WTC11 (cell line): ENCODE data around the gene MBNL1. TPM values are rescaled to one million over a fixed set of nuclear protein-coding genes. Genes with fewer than 3 reads are reported as not detected.

Experiments used
- ATAC-seq: fragments of 200-7000 bp; cut with Tn5 transposase; 2 replicates; pipeline ENCODE4 v1.10.0; 2021; ENCODE audit warnings: mild to moderate bottlenecking, moderate library complexity
- CTCF ChIA-PET: fragments of 300-600 bp; sonication (Branson Sonifier 250); formaldehyde crosslinking; loops from one replicate; lab custom pipeline; 2021; ENCODE audit warnings: antibody characterized with exemption; lab: Charles Lee
- POLR2A ChIA-PET: fragments of 350-600 bp; sonication (Branson Sonifier 250); formaldehyde crosslinking; loops from one replicate; lab custom pipeline; 2021; ENCODE audit warnings: antibody characterized with exemption; lab: Charles Lee
- DNase-seq: peaks from one replicate; pipeline ENCODE4 v3.0.0; 2021; ENCODE audit warnings: low spot score
- H3K27ac Mint-ChIP-seq: 2 replicates; pipeline ENCODE4 v1.8.0; 2021; ENCODE audit warnings: mixed read lengths
- H3K27me3 Mint-ChIP-seq: 2 replicates; pipeline ENCODE4 v1.8.0; 2021; ENCODE audit warnings: low read depth, mild to moderate bottlenecking, moderate library complexity, mixed read lengths
- H3K36me3 Mint-ChIP-seq: 2 replicates; pipeline ENCODE4 v1.8.0; 2021; ENCODE audit warnings: mixed read lengths
- H3K4me1 Mint-ChIP-seq: 2 replicates; pipeline ENCODE4 v1.8.0; 2022; ENCODE audit warnings: mixed read lengths
- H3K4me3 Mint-ChIP-seq: 2 replicates; pipeline ENCODE4 v1.8.0; 2021; ENCODE audit warnings: mild to moderate bottlenecking, moderate library complexity, mixed read lengths
- H3K9me3 Mint-ChIP-seq: 2 replicates; pipeline ENCODE4 v1.8.0; 2021; ENCODE audit warnings: mixed read lengths
- CREB1 ChIP-seq: sonication (generic); formaldehyde crosslinking; IDR thresholded peaks from 2 replicates; pipeline ENCODE4 v1.8.0; 2023; ENCODE audit warnings: mild to moderate bottlenecking, missing genetic modification reagents
- EMX1 ChIP-seq: fragments of 250-450 bp; sonication (Bioruptor Pico); IDR thresholded peaks from 2 replicates; pipeline ENCODE4 v1.8.0; 2021; ENCODE audit warnings: mild to moderate bottlenecking
- FOXK1 ChIP-seq: sonication (generic); formaldehyde crosslinking; IDR thresholded peaks from 2 replicates; pipeline ENCODE4 v1.8.0; 2022; ENCODE audit warnings: mild to moderate bottlenecking, moderate library complexity, missing genetic modification reagents
- FOXP1 ChIP-seq: sonication (generic); formaldehyde crosslinking; IDR thresholded peaks from 2 replicates; pipeline ENCODE4 v1.8.0; 2022; ENCODE audit warnings: missing genetic modification reagents, mild to moderate bottlenecking, moderate library complexity, borderline replicate concordance
- IRF2 ChIP-seq: sonication (generic); formaldehyde crosslinking; IDR thresholded peaks from 2 replicates; pipeline ENCODE4 v1.8.0; 2022; ENCODE audit warnings: low read depth, missing genetic modification reagents, borderline replicate concordance
- JAZF1 ChIP-seq: fragments of 250-450 bp; sonication (Bioruptor Pico); IDR thresholded peaks from 2 replicates; pipeline ENCODE4 v1.9.0; 2021; ENCODE audit warnings: moderate library complexity, mild to moderate bottlenecking, inconsistent platforms
- JUN ChIP-seq: sonication (generic); formaldehyde crosslinking; IDR thresholded peaks from 2 replicates; pipeline ENCODE4 v1.8.0; 2023; ENCODE audit warnings: mild to moderate bottlenecking, missing genetic modification reagents
- KAT7 ChIP-seq: sonication (generic); formaldehyde crosslinking; IDR thresholded peaks from 2 replicates; pipeline ENCODE4 v1.8.1; 2023; ENCODE audit warnings: missing genetic modification reagents, mild to moderate bottlenecking, borderline replicate concordance
- NFATC4 ChIP-seq: fragments of 250-450 bp; sonication (Bioruptor Pico); IDR thresholded peaks from 2 replicates; pipeline ENCODE4 v1.9.0; 2021; ENCODE audit warnings: mild to moderate bottlenecking
- NFE2L1 ChIP-seq: sonication (generic); formaldehyde crosslinking; IDR thresholded peaks from 2 replicates; pipeline ENCODE4 v1.8.1; 2023; ENCODE audit warnings: missing genetic modification reagents
- NR1H2 ChIP-seq: sonication (generic); formaldehyde crosslinking; IDR thresholded peaks from 2 replicates; pipeline ENCODE4 v1.9.0; 2021; ENCODE audit warnings: mild to moderate bottlenecking, moderate library complexity, missing genetic modification reagents
- OVOL2 ChIP-seq: fragments of 250-450 bp; sonication (Bioruptor Pico); IDR thresholded peaks from 2 replicates; pipeline ENCODE4 v1.9.0; 2021; ENCODE audit warnings: mild to moderate bottlenecking, borderline replicate concordance
- SP1 ChIP-seq: sonication (generic); formaldehyde crosslinking; conservative IDR thresholded peaks from 2 replicates; pipeline ENCODE4 v1.8.1; 2022; ENCODE audit warnings: missing genetic modification reagents
- TEAD1 ChIP-seq: sonication (generic); formaldehyde crosslinking; IDR thresholded peaks from 2 replicates; pipeline ENCODE4 v1.8.0; 2022; ENCODE audit warnings: mild to moderate bottlenecking, missing genetic modification reagents
- TEAD4 ChIP-seq: sonication (generic); formaldehyde crosslinking; IDR thresholded peaks from 2 replicates; pipeline ENCODE4 v1.8.0; 2022; ENCODE audit warnings: mild to moderate bottlenecking, missing genetic modification reagents
- TP53 ChIP-seq: sonication (generic); formaldehyde crosslinking; IDR thresholded peaks from 2 replicates; pipeline ENCODE4 v1.8.1; 2023; ENCODE audit warnings: mild to moderate bottlenecking, missing genetic modification reagents
- ZNF121 ChIP-seq: sonication (generic); formaldehyde crosslinking; IDR thresholded peaks from 2 replicates; pipeline ENCODE4 v1.8.0; 2023; ENCODE audit warnings: missing genetic modification reagents
- ZNF219 ChIP-seq: sonication (generic); formaldehyde crosslinking; IDR thresholded peaks from 2 replicates; pipeline ENCODE4 v1.8.0; 2023; ENCODE audit warnings: missing genetic modification reagents, mild to moderate bottlenecking, borderline replicate concordance
- ZNF416 ChIP-seq: fragments of 250-450 bp; sonication (Bioruptor Pico); IDR thresholded peaks from 2 replicates; pipeline ENCODE4 v1.9.0; 2021; ENCODE audit warnings: mild to moderate bottlenecking, inconsistent platforms
- total RNA-seq: library from RNA; stranded (reverse); gene quantifications from 3 replicates; pipeline ENCODE4 v1.2.3, GENCODE V29; 2021
- TF ChIP-seq, protein P1 (sequence below): sonication (generic); formaldehyde crosslinking; IDR thresholded peaks from 2 replicates; pipeline ENCODE4 v1.8.1; 2023; ENCODE audit warnings: mild to moderate bottlenecking, missing genetic modification reagents, borderline replicate concordance
- TF ChIP-seq, protein P2 (sequence below): fragments of 250-450 bp; sonication (Bioruptor Pico); IDR thresholded peaks from 2 replicates; pipeline ENCODE4 v2.1.2; 2022; ENCODE audit warnings: mild to moderate bottlenecking, moderate library complexity
- TF ChIP-seq, protein P3 (sequence below): sonication (generic); formaldehyde crosslinking; IDR thresholded peaks from 2 replicates; pipeline ENCODE4 v1.8.1; 2023; ENCODE audit warnings: mild to moderate bottlenecking, missing genetic modification reagents, moderate library complexity
- TF ChIP-seq, protein P4 (sequence below): fragments of 250-450 bp; sonication (Bioruptor Pico); IDR thresholded peaks from 2 replicates; pipeline ENCODE4 v1.9.0; 2021; ENCODE audit warnings: mild to moderate bottlenecking

The MBNL1 gene
- total RNA-seq, 1 experiment from 2014 or later = 20.4 TPM

DNA sequence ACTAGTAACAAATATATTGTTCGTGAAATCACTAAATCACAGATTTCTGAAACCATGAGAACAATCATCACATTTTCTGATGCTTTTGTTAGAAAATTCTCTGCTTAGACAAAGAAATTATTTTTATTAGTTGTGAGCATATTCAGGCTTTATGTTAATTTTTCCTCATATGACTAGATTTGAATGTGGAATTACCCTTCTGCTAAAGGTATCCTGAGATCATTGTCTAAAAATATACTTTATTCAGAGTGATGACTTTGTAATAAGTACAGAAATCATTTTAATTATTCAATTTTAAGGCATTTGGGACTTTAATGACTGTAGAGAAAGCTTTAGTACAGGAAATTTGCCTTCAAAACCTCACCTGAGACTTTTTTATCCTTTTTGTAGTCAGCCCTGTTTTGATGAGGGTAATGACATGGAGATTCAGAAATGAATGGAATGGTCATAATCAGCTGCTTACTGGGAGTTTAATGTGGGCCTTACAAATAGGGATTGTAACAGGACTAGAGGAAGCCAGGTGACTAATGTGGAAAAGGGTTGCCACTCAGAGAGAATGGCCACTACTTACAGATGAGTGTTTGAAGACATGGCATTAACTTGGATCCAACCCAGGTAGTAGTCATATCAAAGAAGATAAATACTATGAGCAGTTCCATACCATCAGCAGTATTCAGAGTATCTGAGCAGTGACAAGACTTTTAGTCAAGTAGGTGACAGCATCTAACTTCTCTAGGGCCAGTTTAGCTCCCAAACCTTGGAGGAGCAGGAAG lies 148.3 kb downstream of the MBNL1 start:
- POLR2A ChIA-PET = no interaction called here

DNA sequence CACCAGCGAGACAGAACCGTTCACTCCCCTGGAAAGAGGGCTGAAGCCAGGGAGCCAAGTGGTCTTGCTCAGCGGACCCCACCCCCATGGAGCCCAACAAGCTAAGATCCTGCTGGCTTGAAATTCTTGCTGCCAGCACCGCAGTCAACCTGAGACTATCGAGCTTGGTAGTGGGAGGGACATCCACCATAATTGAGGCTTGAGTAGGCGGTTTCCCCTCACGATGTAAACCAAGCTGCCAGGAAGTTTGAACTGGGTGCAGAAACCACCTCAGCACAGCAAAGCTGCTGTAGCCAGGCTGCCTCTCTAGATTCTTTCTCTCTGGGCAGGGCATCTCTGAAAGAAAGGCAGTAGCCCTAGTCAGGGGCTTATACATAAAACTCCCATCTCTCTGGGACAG lies 151.0 kb downstream of the MBNL1 start:
- Mint-ChIP-seq H3K36me3 (peaks cover 50% of the 10 kb centered on the region), H3K27ac (no peak overlapping the region), H3K9me3 (peaks cover 20% of the 10 kb centered on the region), H3K4me3 (no peak overlapping the region), H3K27me3 (no peaks in the 10 kb centered on the region), H3K4me1 (no peaks in the 10 kb centered on the region)
- TF ChIP-seq TEAD1 (CRISPR knock-in tag) (no peak), ZNF416 (CRISPR knock-in tag) (no peak)
- TF ChIP-seq, protein P1, sequence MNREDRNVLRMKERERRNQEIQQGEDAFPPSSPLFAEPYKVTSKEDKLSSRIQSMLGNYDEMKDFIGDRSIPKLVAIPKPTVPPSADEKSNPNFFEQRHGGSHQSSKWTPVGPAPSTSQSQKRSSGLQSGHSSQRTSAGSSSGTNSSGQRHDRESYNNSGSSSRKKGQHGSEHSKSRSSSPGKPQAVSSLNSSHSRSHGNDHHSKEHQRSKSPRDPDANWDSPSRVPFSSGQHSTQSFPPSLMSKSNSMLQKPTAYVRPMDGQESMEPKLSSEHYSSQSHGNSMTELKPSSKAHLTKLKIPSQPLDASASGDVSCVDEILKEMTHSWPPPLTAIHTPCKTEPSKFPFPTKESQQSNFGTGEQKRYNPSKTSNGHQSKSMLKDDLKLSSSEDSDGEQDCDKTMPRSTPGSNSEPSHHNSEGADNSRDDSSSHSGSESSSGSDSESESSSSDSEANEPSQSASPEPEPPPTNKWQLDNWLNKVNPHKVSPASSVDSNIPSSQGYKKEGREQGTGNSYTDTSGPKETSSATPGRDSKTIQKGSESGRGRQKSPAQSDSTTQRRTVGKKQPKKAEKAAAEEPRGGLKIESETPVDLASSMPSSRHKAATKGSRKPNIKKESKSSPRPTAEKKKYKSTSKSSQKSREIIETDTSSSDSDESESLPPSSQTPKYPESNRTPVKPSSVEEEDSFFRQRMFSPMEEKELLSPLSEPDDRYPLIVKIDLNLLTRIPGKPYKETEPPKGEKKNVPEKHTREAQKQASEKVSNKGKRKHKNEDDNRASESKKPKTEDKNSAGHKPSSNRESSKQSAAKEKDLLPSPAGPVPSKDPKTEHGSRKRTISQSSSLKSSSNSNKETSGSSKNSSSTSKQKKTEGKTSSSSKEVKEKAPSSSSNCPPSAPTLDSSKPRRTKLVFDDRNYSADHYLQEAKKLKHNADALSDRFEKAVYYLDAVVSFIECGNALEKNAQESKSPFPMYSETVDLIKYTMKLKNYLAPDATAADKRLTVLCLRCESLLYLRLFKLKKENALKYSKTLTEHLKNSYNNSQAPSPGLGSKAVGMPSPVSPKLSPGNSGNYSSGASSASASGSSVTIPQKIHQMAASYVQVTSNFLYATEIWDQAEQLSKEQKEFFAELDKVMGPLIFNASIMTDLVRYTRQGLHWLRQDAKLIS (CRISPR knock-in tag) = no peak
- TF ChIP-seq, protein P2, sequence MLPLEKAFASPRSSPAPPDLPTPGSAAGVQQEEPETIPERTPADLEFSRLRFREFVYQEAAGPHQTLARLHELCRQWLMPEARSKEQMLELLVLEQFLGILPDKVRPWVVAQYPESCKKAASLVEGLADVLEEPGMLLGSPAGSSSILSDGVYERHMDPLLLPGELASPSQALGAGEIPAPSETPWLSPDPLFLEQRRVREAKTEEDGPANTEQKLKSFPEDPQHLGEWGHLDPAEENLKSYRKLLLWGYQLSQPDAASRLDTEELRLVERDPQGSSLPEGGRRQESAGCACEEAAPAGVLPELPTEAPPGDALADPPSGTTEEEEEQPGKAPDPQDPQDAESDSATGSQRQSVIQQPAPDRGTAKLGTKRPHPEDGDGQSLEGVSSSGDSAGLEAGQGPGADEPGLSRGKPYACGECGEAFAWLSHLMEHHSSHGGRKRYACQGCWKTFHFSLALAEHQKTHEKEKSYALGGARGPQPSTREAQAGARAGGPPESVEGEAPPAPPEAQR (CRISPR knock-in tag) = no peak
- no peak for DNase-seq
- no peak for ATAC-seq
- ChIA-PET CTCF (no interaction called here), POLR2A (no interaction called here)

More for the DNA sequence above, 148.3 kb downstream of the MBNL1 start:
- H3K4me1 Mint-ChIP-seq = peaks cover 6% of the 10 kb centered on the region; the same call in 1 of the 2 replicates
- DNase-seq (no peak), ATAC-seq (no peak)
- H3K9me3 Mint-ChIP-seq = 0 out of 2 replicates have a peak, but pooled peaks cover 2% of the 10 kb centered on the region
- no peak overlapping the region for H3K27ac Mint-ChIP-seq
- TF ChIP-seq OVOL2 (CRISPR knock-in tag) (no peak), JAZF1 (no peak), TEAD4 (CRISPR knock-in tag) (no peak), EMX1 (CRISPR knock-in tag) (no peak), CREB1 (CRISPR knock-in tag) (no peak), KAT7 (CRISPR knock-in tag) (no peak), NFATC4 (CRISPR knock-in tag) (no peak), NFE2L1 (CRISPR knock-in tag) (no peak)
- TF ChIP-seq, protein P1 (CRISPR knock-in tag) = no peak
- H3K36me3 Mint-ChIP-seq = peaks cover 35% of the 10 kb centered on the region
- CTCF ChIA-PET = no interaction called here
- no peak overlapping the region for H3K4me3 Mint-ChIP-seq
- H3K27me3 Mint-ChIP-seq = no peaks in the 10 kb centered on the region

DNA sequence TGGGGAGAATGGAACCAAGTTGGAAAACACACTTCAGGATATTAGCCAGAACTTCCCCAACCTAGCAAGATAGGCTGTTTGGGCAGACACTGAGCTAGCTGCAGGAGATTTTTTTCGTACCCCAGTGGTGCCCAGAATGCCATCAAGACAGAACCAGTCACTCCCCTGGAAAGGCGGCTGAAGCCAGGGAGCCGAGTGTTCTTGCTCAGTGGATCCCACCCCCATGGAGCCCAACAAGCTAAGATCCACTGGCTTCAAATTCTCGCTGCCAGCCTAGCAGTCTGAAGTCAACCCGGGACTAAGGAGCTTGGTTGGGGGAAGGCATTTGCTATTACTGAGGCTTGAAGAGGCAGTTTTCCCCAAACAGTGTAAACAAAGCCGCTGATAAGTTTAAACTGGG lies 152.4 kb downstream of the MBNL1 start:
- ATAC-seq = no peak
- no peak for DNase-seq
- Mint-ChIP-seq H3K36me3 (peaks cover 51% of the 10 kb centered on the region), H3K27ac (no peak overlapping the region; the same call in 1 of the 2 replicates), H3K4me1 (0 out of 2 replicates have a peak, but pooled peaks cover 3% of the 10 kb centered on the region), H3K9me3 (peaks cover 23% of the 10 kb centered on the region), H3K27me3 (no peaks in the 10 kb centered on the region), H3K4me3 (no peak overlapping the region)
- ChIA-PET POLR2A (no interaction called here), CTCF (no interaction called here)
- TF ChIP-seq, protein P3, sequence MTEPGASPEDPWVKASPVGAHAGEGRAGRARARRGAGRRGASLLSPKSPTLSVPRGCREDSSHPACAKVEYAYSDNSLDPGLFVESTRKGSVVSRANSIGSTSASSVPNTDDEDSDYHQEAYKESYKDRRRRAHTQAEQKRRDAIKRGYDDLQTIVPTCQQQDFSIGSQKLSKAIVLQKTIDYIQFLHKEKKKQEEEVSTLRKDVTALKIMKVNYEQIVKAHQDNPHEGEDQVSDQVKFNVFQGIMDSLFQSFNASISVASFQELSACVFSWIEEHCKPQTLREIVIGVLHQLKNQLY (CRISPR knock-in tag) = no peak
- TF ChIP-seq SP1 (no peak), ZNF219 (no peak), TP53 (CRISPR knock-in tag) (no peak), IRF2 (CRISPR knock-in tag) (no peak), NR1H2 (no peak), KAT7 (CRISPR knock-in tag) (no peak), FOXK1 (no peak), FOXP1 (CRISPR knock-in tag) (no peak), JUN (CRISPR knock-in tag) (no peak), ZNF121 (CRISPR knock-in tag) (no peak)
- TF ChIP-seq, protein P4, sequence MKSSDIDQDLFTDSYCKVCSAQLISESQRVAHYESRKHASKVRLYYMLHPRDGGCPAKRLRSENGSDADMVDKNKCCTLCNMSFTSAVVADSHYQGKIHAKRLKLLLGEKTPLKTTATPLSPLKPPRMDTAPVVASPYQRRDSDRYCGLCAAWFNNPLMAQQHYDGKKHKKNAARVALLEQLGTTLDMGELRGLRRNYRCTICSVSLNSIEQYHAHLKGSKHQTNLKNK = no peak
